H9 (cell line): Measurements from ENCODE around the gene TMTC1. TPM values are rescaled to one million over a fixed set of nuclear protein-coding genes. Genes with fewer than 3 reads are reported as not detected.

Source experiments
- DNase-seq: peaks from one replicate; pipeline ENCODE4 v3.0.0-alpha.2; 2017
- H2AFZ ChIP-seq: one replicate; pipeline ENCODE4 v1.6.1; 2013; ENCODE audit warnings: mild to moderate bottlenecking, low read length, control low read depth, moderate library complexity
- H2AK5ac ChIP-seq: 2 replicates; pipeline ENCODE4 v1.6.1; 2013; ENCODE audit warnings: low read length, control low read depth, mixed read lengths; ENCODE audit not compliant: insufficient read length
- H2BK120ac ChIP-seq: one replicate; pipeline ENCODE4 v1.6.1; 2013; ENCODE audit warnings: low read depth, mild to moderate bottlenecking, low read length, control low read depth, inconsistent platforms; ENCODE audit not compliant: poor library complexity, severe bottlenecking
- H2BK12ac ChIP-seq: 2 replicates; pipeline ENCODE4 v1.6.1; 2013; ENCODE audit warnings: low read length, control low read depth, mixed read lengths, low read depth; ENCODE audit not compliant: insufficient read length
- H2BK15ac ChIP-seq: 2 replicates; pipeline ENCODE4 v1.6.1; 2013; ENCODE audit warnings: low read depth, low read length, control low read depth
- H2BK20ac ChIP-seq: one replicate; pipeline ENCODE4 v1.6.1; 2013; ENCODE audit warnings: low read depth, mild to moderate bottlenecking, low read length, control low read depth, inconsistent platforms; ENCODE audit not compliant: poor library complexity, severe bottlenecking
- H2BK5ac ChIP-seq: 2 replicates; pipeline ENCODE4 v1.6.1; 2013; ENCODE audit warnings: low read length, control low read depth, mixed read lengths; ENCODE audit not compliant: insufficient read length
- H3K14ac ChIP-seq: 2 replicates; pipeline ENCODE4 v1.6.1; 2013; ENCODE audit warnings: low read length, control low read depth; ENCODE audit not compliant: insufficient read depth
- H3K18ac ChIP-seq: 2 replicates; pipeline ENCODE4 v1.6.1; 2013; ENCODE audit warnings: low read depth, mild to moderate bottlenecking, mixed read lengths, low read length, control low read depth; ENCODE audit not compliant: insufficient read length
- H3K23ac ChIP-seq: 2 replicates; pipeline ENCODE4 v1.6.1; 2013; ENCODE audit warnings: low read length, control low read depth, mixed read lengths, low read depth; ENCODE audit not compliant: insufficient read length
- H3K23me2 ChIP-seq: 2 replicates; pipeline ENCODE4 v1.6.1; 2013; ENCODE audit warnings: low read depth, mild to moderate bottlenecking, mixed read lengths, low read length, control low read depth; ENCODE audit not compliant: insufficient read length, poor library complexity, severe bottlenecking
- H3K27ac ChIP-seq: 2 replicates; pipeline ENCODE4 v1.5.1; 2013; ENCODE audit warnings: low read length, control low read depth, mixed read lengths, low read depth; ENCODE audit not compliant: insufficient read length
- H3K27me3 ChIP-seq: 2 replicates; pipeline ENCODE4 v1.6.1; 2013; ENCODE audit warnings: low read length, control low read depth, inconsistent platforms; ENCODE audit not compliant: insufficient read depth
- H3K4ac ChIP-seq: 2 replicates; pipeline ENCODE4 v1.6.1; 2013; ENCODE audit warnings: low read depth, mild to moderate bottlenecking, control low read depth, inconsistent platforms, low read length, moderate library complexity
- H3K4me1 ChIP-seq: 2 replicates; pipeline ENCODE4 v1.6.1; 2013; ENCODE audit warnings: low read length, control low read depth, inconsistent platforms; ENCODE audit not compliant: insufficient read depth
- H3K4me2 ChIP-seq: 2 replicates; pipeline ENCODE4 v1.6.1; 2013; ENCODE audit warnings: low read length, control low read depth, mixed read lengths; ENCODE audit not compliant: insufficient read length, insufficient read depth
- H3K56ac ChIP-seq: 2 replicates; pipeline ENCODE4 v1.6.1; 2013; ENCODE audit warnings: low read depth, mild to moderate bottlenecking, mixed read lengths, low read length, control low read depth; ENCODE audit not compliant: insufficient read length
- H3K79me1 ChIP-seq: 2 replicates; pipeline ENCODE4 v1.6.1; 2013; ENCODE audit warnings: low read depth, mild to moderate bottlenecking, moderate library complexity, low read length, control low read depth, inconsistent platforms; ENCODE audit not compliant: insufficient read depth, poor library complexity, severe bottlenecking
- H3K79me2 ChIP-seq: 2 replicates; pipeline ENCODE4 v1.6.1; 2013; ENCODE audit warnings: low read length, control low read depth, inconsistent platforms; ENCODE audit not compliant: insufficient read depth
- H3K9ac ChIP-seq: 2 replicates; pipeline ENCODE4 v1.6.1; 2013; ENCODE audit warnings: low read length, control low read depth, mixed read lengths; ENCODE audit not compliant: insufficient read length; ENCODE audit errors: extremely low read depth
- H3K9me3 ChIP-seq: one replicate; pipeline ENCODE4 v1.6.1; 2013; ENCODE audit warnings: low read depth, low read length, inconsistent platforms; ENCODE audit not compliant: control insufficient read depth
- H3T11ph ChIP-seq: one replicate; pipeline ENCODE4 v1.6.1; 2013; ENCODE audit warnings: mild to moderate bottlenecking, low read length, control low read depth, inconsistent platforms
- H4K20me1 ChIP-seq: one replicate; pipeline ENCODE4 v1.6.1; 2013; ENCODE audit not compliant: control insufficient read depth, insufficient read length, insufficient read depth
- H4K5ac ChIP-seq: 2 replicates; pipeline ENCODE4 v1.6.1; 2013; ENCODE audit warnings: low read depth, mild to moderate bottlenecking, mixed read lengths, low read length, control low read depth; ENCODE audit not compliant: insufficient read length
- H4K8ac ChIP-seq: replicated peaks from 2 replicates; pipeline ENCODE4 v1.6.1; 2013; ENCODE audit warnings: low read length, control low read depth, mixed read lengths, low read depth; ENCODE audit not compliant: insufficient read length
- H4K91ac ChIP-seq: 2 replicates; pipeline ENCODE4 v1.6.1; 2013; ENCODE audit warnings: low read depth, mild to moderate bottlenecking, moderate library complexity, mixed read lengths, low read length, control low read depth; ENCODE audit not compliant: insufficient read length
- H3K27ac Mint-ChIP-seq, 3 experiments: 2 replicates in 2 of 3; 3 replicates in 1 of 3; pipeline ENCODE4 v1.8.0; 2020 to 2021; ENCODE audit warnings: mixed read lengths in 3 of 3, mild to moderate bottlenecking in 1 of 3, moderate library complexity in 1 of 3
- H3K27me3 Mint-ChIP-seq: 2 replicates; pipeline ENCODE4 v1.8.0; 2021; ENCODE audit warnings: low read depth, mild to moderate bottlenecking, moderate library complexity, mixed read lengths
- H3K36me3 Mint-ChIP-seq, 3 experiments: 2 replicates in 2 of 3; 3 replicates in 1 of 3; pipeline ENCODE4 v1.8.0; 2020 to 2021; ENCODE audit warnings: low read depth in 3 of 3, mixed read lengths in 3 of 3; ENCODE audit not compliant: insufficient read depth in 1 of 3
- H3K4me1 Mint-ChIP-seq, 2 experiments: 2 replicates each; pipeline ENCODE4 v1.8.0; 2020; ENCODE audit warnings: mixed read lengths in 2 of 2
- H3K4me3 Mint-ChIP-seq, 2 experiments: 2 replicates in 1 of 2; 3 replicates in 1 of 2; pipeline ENCODE4 v1.8.0; 2020 to 2021; ENCODE audit warnings: mild to moderate bottlenecking in 2 of 2, mixed read lengths in 2 of 2, moderate library complexity in 1 of 2
- H3K9me3 Mint-ChIP-seq, 2 experiments: 2 replicates in 1 of 2; 3 replicates in 1 of 2; pipeline ENCODE4 v1.8.0; 2020; ENCODE audit warnings: mild to moderate bottlenecking in 2 of 2, mixed read lengths in 2 of 2, moderate library complexity in 1 of 2
- WGBS: extraction: QIAGEN DNeasy Blood & Tissue Kit; methylation state at CpG from one replicate; pipeline ENCODE4 v1.1.7; 2013; ENCODE audit warnings: missing lambda C conversion rate, low lambda C conversion rate, mixed read lengths; ENCODE audit not compliant: insufficient read length; ENCODE audit errors: extremely low coverage; 5-methylcytosine and 5-hydroxymethylcytosine counted together
- total RNA-seq: library from RNA; stranded (reverse); gene quantifications from 2 replicates; pipeline ENCODE4 v1.2.1, GENCODE V29; 2021
- TF ChIP-seq, protein P1 (sequence below): fragments of 200-600 bp; sonication (generic); conservative IDR thresholded peaks from 3 replicates; pipeline ENCODE4 v1.8.0; 2021; ENCODE audit warnings: antibody characterized with exemption, mild to moderate bottlenecking

TMTC1 gene
- total RNA-seq, 1 experiment from 2014 or later, result 16.1 TPM

DNA sequence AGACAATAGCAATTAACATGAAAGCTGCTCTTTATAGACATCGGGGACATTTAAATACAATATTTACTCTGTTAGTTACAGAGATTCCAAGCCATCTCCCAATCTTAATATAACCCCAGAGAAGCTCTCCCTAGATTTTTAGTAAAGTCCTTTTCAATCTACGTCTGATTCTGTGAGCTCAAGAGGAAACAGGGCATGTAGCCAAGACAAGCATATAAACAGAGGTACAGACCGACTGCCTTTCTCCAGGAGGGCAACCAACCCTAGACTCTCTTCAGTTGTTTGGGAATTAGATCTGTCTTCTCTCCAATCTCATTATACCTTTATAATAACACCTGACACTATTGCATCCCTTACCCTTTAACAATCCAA, 57.4 kb downstream of the TMTC1 start:
- H3K27me3 ChIP-seq, result no peaks in the 10 kb centered on the region
- no peak overlapping the region for H2AFZ ChIP-seq
- H2BK20ac ChIP-seq, result no peak overlapping the region
- H3K79me2 ChIP-seq, result no peaks in the 10 kb centered on the region
- H2BK120ac ChIP-seq, result no peak overlapping the region
- no peak overlapping the region for H4K91ac ChIP-seq
- no peaks in the 10 kb centered on the region for H3K23me2 ChIP-seq
- no peaks in the 10 kb centered on the region for H3K79me1 ChIP-seq
- no peak overlapping the region for H2AK5ac ChIP-seq
- WGBS, result no CpG with 5 or more reads among the region's 3 CpGs
- no peaks in the 10 kb centered on the region; the same call in 1 of the 2 replicates for H3K4me1 ChIP-seq
- no peak overlapping the region for H3K27ac ChIP-seq
- Mint-ChIP-seq H3K9me3 (no peaks in the 10 kb centered on the region), H3K4me3 (no peak overlapping the region), H3K27ac (no peak overlapping the region), H3K27me3 (peaks cover 3% of the 10 kb centered on the region), H3K36me3 (peaks cover 0 to 3% (median 1%) of the 10 kb centered on the region in 3 experiments; a peak in 5 of 7 replicates), H3K4me1 (peaks cover 5 to 16% of the 10 kb centered on the region in 2 experiments; a peak in 2 of 4 replicates)
- H3K56ac ChIP-seq, result no peak overlapping the region
- no peak for DNase-seq
- no peak overlapping the region for H3K9ac ChIP-seq
- H2BK5ac ChIP-seq, result no peak overlapping the region
- no peaks in the 10 kb centered on the region for H3K9me3 ChIP-seq
- no peak overlapping the region for H3K23ac ChIP-seq
- H3K4ac ChIP-seq, result no peak overlapping the region
- TF ChIP-seq, protein P1, sequence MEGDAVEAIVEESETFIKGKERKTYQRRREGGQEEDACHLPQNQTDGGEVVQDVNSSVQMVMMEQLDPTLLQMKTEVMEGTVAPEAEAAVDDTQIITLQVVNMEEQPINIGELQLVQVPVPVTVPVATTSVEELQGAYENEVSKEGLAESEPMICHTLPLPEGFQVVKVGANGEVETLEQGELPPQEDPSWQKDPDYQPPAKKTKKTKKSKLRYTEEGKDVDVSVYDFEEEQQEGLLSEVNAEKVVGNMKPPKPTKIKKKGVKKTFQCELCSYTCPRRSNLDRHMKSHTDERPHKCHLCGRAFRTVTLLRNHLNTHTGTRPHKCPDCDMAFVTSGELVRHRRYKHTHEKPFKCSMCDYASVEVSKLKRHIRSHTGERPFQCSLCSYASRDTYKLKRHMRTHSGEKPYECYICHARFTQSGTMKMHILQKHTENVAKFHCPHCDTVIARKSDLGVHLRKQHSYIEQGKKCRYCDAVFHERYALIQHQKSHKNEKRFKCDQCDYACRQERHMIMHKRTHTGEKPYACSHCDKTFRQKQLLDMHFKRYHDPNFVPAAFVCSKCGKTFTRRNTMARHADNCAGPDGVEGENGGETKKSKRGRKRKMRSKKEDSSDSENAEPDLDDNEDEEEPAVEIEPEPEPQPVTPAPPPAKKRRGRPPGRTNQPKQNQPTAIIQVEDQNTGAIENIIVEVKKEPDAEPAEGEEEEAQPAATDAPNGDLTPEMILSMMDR, result no peak
- no peak overlapping the region for H2BK15ac ChIP-seq
- no peak overlapping the region for H3K4me2 ChIP-seq
- H2BK12ac ChIP-seq, result no peak overlapping the region
- H3T11ph ChIP-seq, result no peak overlapping the region
- no peak overlapping the region for H4K8ac ChIP-seq
- H3K18ac ChIP-seq, result no peak overlapping the region
- no peaks in the 10 kb centered on the region for H4K20me1 ChIP-seq
- no peak overlapping the region for H3K14ac ChIP-seq
- H4K5ac ChIP-seq, result no peak overlapping the region
